HEK293 (cell line): ENCODE data around the gene HSH2D.

Experiments used
- CTCF ChIA-PET: fragments of 350-600 bp; formaldehyde crosslinking; extraction: SDS; loops from one replicate; lab custom pipeline; 2021; ENCODE audit warnings: antibody characterized with exemption; lab: Yijun Ruan, JAX
- POLR2A ChIA-PET: fragments of 300-600 bp; formaldehyde crosslinking; extraction: SDS; loops from one replicate; lab custom pipeline; 2020; ENCODE audit warnings: antibody characterized with exemption, inconsistent platforms; lab: Yijun Ruan, JAX
- H3K27ac ChIP-seq: fragments of 200-500 bp; sonication (Bioruptor generic); 2 replicates; pipeline ENCODE4 v1.5.1; 2014; ENCODE audit warnings: low read depth, low read length, control low read depth, inconsistent platforms; ENCODE audit errors: extremely low read depth
- H3K36me3 ChIP-seq, 2 experiments: fragments of 200-500 bp in 1 of 2; sonication (Bioruptor generic) in 1 of 2; 1 replicate in 1 of 2; 2 replicates in 1 of 2; pipeline ENCODE4 v1.5.1; 2014 to 2017; ENCODE audit warnings: inconsistent platforms in 2 of 2, low read length in 2 of 2; ENCODE audit not compliant: control insufficient read depth in 2 of 2, insufficient read depth in 1 of 2
- H3K4me1 ChIP-seq: fragments of 200-500 bp; sonication (Bioruptor generic); 2 replicates; pipeline ENCODE4 v1.5.1; 2014; ENCODE audit warnings: mild to moderate bottlenecking, low read length, inconsistent platforms; ENCODE audit not compliant: control insufficient read depth, insufficient read depth
- H3K4me3 ChIP-seq: 2 replicates; pipeline ENCODE4 v1.5.1; 2011; ENCODE audit warnings: low read depth, mild to moderate bottlenecking, control low read depth, low read length, moderate library complexity
- H3K9me3 ChIP-seq: fragments of 200-500 bp; sonication (Bioruptor generic); 2 replicates; pipeline ENCODE4 v1.5.1; 2014; ENCODE audit warnings: low read depth, low read length, inconsistent platforms; ENCODE audit not compliant: control insufficient read depth, insufficient read depth
- HOXC10 ChIP-seq: sonication (generic); formaldehyde crosslinking; IDR thresholded peaks from 2 replicates; pipeline ENCODE4 v1.8.1; 2023; ENCODE audit warnings: mild to moderate bottlenecking, missing genetic modification reagents
- ZBTB17 ChIP-seq: fragments of 450-650 bp; formaldehyde crosslinking; IDR thresholded peaks from 2 replicates; pipeline ENCODE4 v1.5.1; 2016; ENCODE audit warnings: missing biosample characterization, missing genetic modification characterization
- ZFP41 ChIP-seq: fragments of 450-650 bp; formaldehyde crosslinking; IDR thresholded peaks from 2 replicates; pipeline ENCODE4 v1.5.1; 2016; ENCODE audit warnings: missing biosample characterization, missing genetic modification characterization, borderline replicate concordance
- ZNF23 ChIP-seq: fragments of 450-650 bp; formaldehyde crosslinking; IDR thresholded peaks from 2 replicates; pipeline ENCODE4 v1.5.1; 2016; ENCODE audit warnings: missing biosample characterization, missing genetic modification characterization, borderline replicate concordance
- ZNF311 ChIP-seq: fragments of 450-650 bp; formaldehyde crosslinking; IDR thresholded peaks from 2 replicates; pipeline ENCODE4 v1.5.1; 2017; ENCODE audit warnings: missing biosample characterization, missing genetic modification characterization, borderline replicate concordance
- ZNF423 ChIP-seq: fragments of 450-650 bp; formaldehyde crosslinking; IDR thresholded peaks from 2 replicates; pipeline ENCODE4 v1.5.1; 2016; ENCODE audit warnings: missing biosample characterization, missing genetic modification characterization
- ZNF514 ChIP-seq: fragments of 450-650 bp; formaldehyde crosslinking; IDR thresholded peaks from 2 replicates; pipeline ENCODE4 v1.5.1; 2016; ENCODE audit warnings: missing biosample characterization, missing genetic modification characterization
- ZNF560 ChIP-seq: fragments of 450-650 bp; formaldehyde crosslinking; IDR thresholded peaks from 2 replicates; pipeline ENCODE4 v1.5.1; 2017; ENCODE audit warnings: missing biosample characterization, missing genetic modification characterization, borderline replicate concordance
- ZNF626 ChIP-seq: fragments of 450-650 bp; sonication (Bioruptor Pico); formaldehyde crosslinking; IDR thresholded peaks from 2 replicates; pipeline ENCODE4 v1.5.1; 2018; ENCODE audit warnings: missing biosample characterization, missing genetic modification characterization, inconsistent platforms
- ZNF677 ChIP-seq: fragments of 450-650 bp; IDR thresholded peaks from 2 replicates; pipeline ENCODE4 v1.5.0; 2018; ENCODE audit warnings: missing biosample characterization, mild to moderate bottlenecking, missing genetic modification characterization, moderate library complexity
- ZNF768 ChIP-seq: fragments of 450-650 bp; formaldehyde crosslinking; IDR thresholded peaks from 2 replicates; pipeline ENCODE4 v1.5.1; 2018; ENCODE audit warnings: missing biosample characterization, mild to moderate bottlenecking, missing genetic modification characterization
- ZXDB ChIP-seq: fragments of 450-650 bp; formaldehyde crosslinking; IDR thresholded peaks from 2 replicates; pipeline ENCODE4 v1.5.1; 2016; ENCODE audit warnings: missing biosample characterization, missing genetic modification characterization
- TF ChIP-seq, protein P1 (sequence below): fragments of 450-650 bp; formaldehyde crosslinking; IDR thresholded peaks from 2 replicates; pipeline ENCODE4 v1.5.1; 2016; ENCODE audit warnings: missing biosample characterization, missing genetic modification characterization
- TF ChIP-seq, protein P2 (sequence below): fragments of 450-650 bp; formaldehyde crosslinking; IDR thresholded peaks from 2 replicates; pipeline ENCODE4 v1.5.1; 2016; ENCODE audit warnings: missing biosample characterization, missing genetic modification characterization, low read depth
- TF ChIP-seq, protein P3 (sequence below): fragments of 450-650 bp; formaldehyde crosslinking; conservative IDR thresholded peaks from 2 replicates; pipeline ENCODE4 v1.5.1; 2016; ENCODE audit warnings: low read depth, missing biosample characterization, missing genetic modification characterization
- TF ChIP-seq, protein P4 (sequence below): fragments of 450-650 bp; formaldehyde crosslinking; IDR thresholded peaks from 2 replicates; pipeline ENCODE4 v1.5.1; 2016; ENCODE audit warnings: missing biosample characterization, missing genetic modification characterization
- TF ChIP-seq, protein P5 (sequence below): fragments of 450-650 bp; formaldehyde crosslinking; conservative IDR thresholded peaks from 2 replicates; pipeline ENCODE4 v1.5.1; 2016; ENCODE audit warnings: low read depth, missing biosample characterization, missing genetic modification characterization

HSH2D gene

DNA sequence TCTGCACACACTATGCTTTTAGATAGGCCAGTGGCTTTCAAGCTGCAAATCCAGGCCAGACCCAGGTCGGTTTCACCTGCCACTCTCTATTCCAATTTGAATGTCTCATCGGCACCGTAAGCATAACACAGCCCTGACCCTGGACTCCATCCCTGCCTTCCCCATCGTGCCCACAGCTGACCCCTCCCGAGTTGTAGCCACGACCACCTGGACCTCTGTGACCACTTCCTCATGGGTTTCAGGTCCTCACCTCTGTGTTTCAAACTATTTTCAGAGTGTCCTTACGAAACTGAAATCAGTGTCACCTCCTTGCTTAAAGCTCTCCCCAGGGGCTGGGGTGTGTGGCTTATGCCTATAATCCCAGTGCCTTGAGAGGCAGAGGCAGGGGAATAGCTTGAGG, 9.0 kb upstream of the HSH2D start:
- CTCF ChIA-PET: interaction anchor here (0.6 kb wide), 1 partner anchor 74 kb away, joined by 3 read pairs; no protein-coding TSS in a partner anchor
- Histone ChIP-seq H3K36me3 (peaks cover 16 to 46% of the 10 kb centered on the region in 2 experiments), H3K9me3 (no peaks in the 10 kb centered on the region), H3K27ac (no peak overlapping the region), H3K4me1 (no peaks in the 10 kb centered on the region), H3K4me3 (no peak overlapping the region)
- TF ChIP-seq, protein P1, sequence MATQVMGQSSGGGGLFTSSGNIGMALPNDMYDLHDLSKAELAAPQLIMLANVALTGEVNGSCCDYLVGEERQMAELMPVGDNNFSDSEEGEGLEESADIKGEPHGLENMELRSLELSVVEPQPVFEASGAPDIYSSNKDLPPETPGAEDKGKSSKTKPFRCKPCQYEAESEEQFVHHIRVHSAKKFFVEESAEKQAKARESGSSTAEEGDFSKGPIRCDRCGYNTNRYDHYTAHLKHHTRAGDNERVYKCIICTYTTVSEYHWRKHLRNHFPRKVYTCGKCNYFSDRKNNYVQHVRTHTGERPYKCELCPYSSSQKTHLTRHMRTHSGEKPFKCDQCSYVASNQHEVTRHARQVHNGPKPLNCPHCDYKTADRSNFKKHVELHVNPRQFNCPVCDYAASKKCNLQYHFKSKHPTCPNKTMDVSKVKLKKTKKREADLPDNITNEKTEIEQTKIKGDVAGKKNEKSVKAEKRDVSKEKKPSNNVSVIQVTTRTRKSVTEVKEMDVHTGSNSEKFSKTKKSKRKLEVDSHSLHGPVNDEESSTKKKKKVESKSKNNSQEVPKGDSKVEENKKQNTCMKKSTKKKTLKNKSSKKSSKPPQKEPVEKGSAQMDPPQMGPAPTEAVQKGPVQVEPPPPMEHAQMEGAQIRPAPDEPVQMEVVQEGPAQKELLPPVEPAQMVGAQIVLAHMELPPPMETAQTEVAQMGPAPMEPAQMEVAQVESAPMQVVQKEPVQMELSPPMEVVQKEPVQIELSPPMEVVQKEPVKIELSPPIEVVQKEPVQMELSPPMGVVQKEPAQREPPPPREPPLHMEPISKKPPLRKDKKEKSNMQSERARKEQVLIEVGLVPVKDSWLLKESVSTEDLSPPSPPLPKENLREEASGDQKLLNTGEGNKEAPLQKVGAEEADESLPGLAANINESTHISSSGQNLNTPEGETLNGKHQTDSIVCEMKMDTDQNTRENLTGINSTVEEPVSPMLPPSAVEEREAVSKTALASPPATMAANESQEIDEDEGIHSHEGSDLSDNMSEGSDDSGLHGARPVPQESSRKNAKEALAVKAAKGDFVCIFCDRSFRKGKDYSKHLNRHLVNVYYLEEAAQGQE (tag by site-specific recombination): no peak
- no peak for TF ChIP-seq ZNF768 (tag by site-specific recombination)
- no peak for TF ChIP-seq ZNF23 (tag by site-specific recombination)
- TF ChIP-seq, protein P2, sequence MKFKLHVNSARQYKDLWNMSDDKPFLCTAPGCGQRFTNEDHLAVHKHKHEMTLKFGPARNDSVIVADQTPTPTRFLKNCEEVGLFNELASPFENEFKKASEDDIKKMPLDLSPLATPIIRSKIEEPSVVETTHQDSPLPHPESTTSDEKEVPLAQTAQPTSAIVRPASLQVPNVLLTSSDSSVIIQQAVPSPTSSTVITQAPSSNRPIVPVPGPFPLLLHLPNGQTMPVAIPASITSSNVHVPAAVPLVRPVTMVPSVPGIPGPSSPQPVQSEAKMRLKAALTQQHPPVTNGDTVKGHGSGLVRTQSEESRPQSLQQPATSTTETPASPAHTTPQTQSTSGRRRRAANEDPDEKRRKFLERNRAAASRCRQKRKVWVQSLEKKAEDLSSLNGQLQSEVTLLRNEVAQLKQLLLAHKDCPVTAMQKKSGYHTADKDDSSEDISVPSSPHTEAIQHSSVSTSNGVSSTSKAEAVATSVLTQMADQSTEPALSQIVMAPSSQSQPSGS: no peak
- no peak for TF ChIP-seq ZNF423
- TF ChIP-seq, protein P3, sequence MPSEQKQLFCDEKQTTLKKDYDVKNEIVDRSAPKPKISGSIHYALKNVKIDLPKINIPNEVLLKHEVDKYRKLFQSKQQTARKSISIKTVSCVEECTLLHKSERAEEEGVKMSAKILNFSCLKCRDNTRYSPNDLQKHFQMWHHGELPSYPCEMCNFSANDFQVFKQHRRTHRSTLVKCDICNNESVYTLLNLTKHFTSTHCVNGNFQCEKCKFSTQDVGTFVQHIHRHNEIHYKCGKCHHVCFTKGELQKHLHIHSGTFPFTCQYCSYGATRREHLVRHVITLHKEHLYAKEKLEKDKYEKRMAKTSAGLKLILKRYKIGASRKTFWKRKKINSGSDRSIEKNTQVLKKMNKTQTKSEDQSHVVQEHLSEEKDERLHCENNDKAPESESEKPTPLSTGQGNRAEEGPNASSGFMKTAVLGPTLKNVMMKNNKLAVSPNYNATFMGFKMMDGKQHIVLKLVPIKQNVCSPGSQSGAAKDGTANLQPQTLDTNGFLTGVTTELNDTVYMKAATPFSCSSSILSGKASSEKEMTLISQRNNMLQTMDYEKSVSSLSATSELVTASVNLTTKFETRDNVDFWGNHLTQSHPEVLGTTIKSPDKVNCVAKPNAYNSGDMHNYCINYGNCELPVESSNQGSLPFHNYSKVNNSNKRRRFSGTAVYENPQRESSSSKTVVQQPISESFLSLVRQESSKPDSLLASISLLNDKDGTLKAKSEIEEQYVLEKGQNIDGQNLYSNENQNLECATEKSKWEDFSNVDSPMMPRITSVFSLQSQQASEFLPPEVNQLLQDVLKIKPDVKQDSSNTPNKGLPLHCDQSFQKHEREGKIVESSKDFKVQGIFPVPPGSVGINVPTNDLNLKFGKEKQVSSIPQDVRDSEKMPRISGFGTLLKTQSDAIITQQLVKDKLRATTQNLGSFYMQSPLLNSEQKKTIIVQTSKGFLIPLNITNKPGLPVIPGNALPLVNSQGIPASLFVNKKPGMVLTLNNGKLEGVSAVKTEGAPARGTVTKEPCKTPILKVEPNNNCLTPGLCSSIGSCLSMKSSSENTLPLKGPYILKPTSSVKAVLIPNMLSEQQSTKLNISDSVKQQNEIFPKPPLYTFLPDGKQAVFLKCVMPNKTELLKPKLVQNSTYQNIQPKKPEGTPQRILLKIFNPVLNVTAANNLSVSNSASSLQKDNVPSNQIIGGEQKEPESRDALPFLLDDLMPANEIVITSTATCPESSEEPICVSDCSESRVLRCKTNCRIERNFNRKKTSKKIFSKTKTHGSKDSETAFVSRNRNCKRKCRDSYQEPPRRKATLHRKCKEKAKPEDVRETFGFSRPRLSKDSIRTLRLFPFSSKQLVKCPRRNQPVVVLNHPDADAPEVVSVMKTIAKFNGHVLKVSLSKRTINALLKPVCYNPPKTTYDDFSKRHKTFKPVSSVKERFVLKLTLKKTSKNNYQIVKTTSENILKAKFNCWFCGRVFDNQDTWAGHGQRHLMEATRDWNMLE: no peak
- TF ChIP-seq ZNF626 (tag by site-specific recombination): no peak
- no peak for TF ChIP-seq ZFP41 (tag by site-specific recombination)
- no peak for TF ChIP-seq ZNF514 (tag by site-specific recombination)
- TF ChIP-seq ZXDB (tag by site-specific recombination): no peak
- no peak for TF ChIP-seq ZBTB17 (tag by site-specific recombination)
- TF ChIP-seq HOXC10 (CRISPR knock-in tag): no peak
- TF ChIP-seq, protein P4, sequence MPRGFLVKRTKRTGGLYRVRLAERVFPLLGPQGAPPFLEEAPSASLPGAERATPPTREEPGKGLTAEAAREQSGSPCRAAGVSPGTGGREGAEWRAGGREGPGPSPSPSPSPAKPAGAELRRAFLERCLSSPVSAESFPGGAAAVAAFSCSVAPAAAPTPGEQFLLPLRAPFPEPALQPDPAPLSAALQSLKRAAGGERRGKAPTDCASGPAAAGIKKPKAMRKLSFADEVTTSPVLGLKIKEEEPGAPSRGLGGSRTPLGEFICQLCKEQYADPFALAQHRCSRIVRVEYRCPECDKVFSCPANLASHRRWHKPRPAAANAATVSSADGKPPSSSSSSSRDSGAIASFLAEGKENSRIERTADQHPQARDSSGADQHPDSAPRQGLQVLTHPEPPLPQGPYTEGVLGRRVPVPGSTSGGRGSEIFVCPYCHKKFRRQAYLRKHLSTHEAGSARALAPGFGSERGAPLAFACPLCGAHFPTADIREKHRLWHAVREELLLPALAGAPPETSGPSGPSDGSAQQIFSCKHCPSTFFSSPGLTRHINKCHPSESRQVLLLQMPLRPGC (tag by site-specific recombination): no peak
- no peak for TF ChIP-seq ZNF560 (tag by site-specific recombination)
- TF ChIP-seq ZNF677 (tag by site-specific recombination): no peak
- TF ChIP-seq, protein P5, sequence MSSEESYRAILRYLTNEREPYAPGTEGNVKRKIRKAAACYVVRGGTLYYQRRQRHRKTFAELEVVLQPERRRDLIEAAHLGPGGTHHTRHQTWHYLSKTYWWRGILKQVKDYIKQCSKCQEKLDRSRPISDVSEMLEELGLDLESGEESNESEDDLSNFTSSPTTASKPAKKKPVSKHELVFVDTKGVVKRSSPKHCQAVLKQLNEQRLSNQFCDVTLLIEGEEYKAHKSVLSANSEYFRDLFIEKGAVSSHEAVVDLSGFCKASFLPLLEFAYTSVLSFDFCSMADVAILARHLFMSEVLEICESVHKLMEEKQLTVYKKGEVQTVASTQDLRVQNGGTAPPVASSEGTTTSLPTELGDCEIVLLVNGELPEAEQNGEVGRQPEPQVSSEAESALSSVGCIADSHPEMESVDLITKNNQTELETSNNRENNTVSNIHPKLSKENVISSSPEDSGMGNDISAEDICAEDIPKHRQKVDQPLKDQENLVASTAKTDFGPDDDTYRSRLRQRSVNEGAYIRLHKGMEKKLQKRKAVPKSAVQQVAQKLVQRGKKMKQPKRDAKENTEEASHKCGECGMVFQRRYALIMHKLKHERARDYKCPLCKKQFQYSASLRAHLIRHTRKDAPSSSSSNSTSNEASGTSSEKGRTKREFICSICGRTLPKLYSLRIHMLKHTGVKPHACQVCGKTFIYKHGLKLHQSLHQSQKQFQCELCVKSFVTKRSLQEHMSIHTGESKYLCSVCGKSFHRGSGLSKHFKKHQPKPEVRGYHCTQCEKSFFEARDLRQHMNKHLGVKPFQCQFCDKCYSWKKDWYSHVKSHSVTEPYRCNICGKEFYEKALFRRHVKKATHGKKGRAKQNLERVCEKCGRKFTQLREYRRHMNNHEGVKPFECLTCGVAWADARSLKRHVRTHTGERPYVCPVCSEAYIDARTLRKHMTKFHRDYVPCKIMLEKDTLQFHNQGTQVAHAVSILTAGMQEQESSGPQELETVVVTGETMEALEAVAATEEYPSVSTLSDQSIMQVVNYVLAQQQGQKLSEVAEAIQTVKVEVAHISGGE (tag by site-specific recombination): no peak
- TF ChIP-seq ZNF311 (tag by site-specific recombination): no peak
- POLR2A ChIA-PET: interaction anchor here (0.7 kb wide), 1 partner anchor 103 kb away, joined by 3 read pairs; no protein-coding TSS in a partner anchor
